ACC112 (cell line): Measurements from ENCODE around the gene OR10A2.

Experiments used
- H2AFZ ChIP-seq: fragments of 200-600 bp; sonication (generic); one replicate; pipeline ENCODE4 v1.6.0; 2017; ENCODE audit warnings: antibody characterized with exemption, low read length; ENCODE audit not compliant: unreplicated experiment
- H3K27ac ChIP-seq: fragments of 200-600 bp; sonication (generic); 2 replicates; pipeline ENCODE4 v1.5.1; 2014; ENCODE audit warnings: low read depth, mild to moderate bottlenecking, antibody characterized with exemption, low read length, moderate library complexity
- H3K27me3 ChIP-seq: fragments of 200-600 bp; sonication (generic); 2 replicates; pipeline ENCODE4 v1.6.1; 2014; ENCODE audit warnings: mild to moderate bottlenecking, antibody characterized with exemption, low read length, moderate library complexity, mixed read lengths; ENCODE audit not compliant: insufficient read depth
- H3K36me3 ChIP-seq: fragments of 200-600 bp; sonication (generic); 2 replicates; pipeline ENCODE4 v1.6.1; 2016; ENCODE audit warnings: mild to moderate bottlenecking, antibody characterized with exemption, low read length, moderate library complexity, mixed read lengths; ENCODE audit not compliant: insufficient read depth
- H3K4me1 ChIP-seq: fragments of 200-600 bp; sonication (generic); one replicate; pipeline ENCODE4 v1.6.1; 2016; ENCODE audit warnings: low read length, mixed read lengths; ENCODE audit not compliant: insufficient read depth, unreplicated experiment, control insufficient read depth
- H3K4me3 ChIP-seq: fragments of 200-600 bp; sonication (generic); 2 replicates; pipeline ENCODE4 v1.5.1; 2014; ENCODE audit warnings: mild to moderate bottlenecking, low read depth, low read length
- H3K79me2 ChIP-seq: fragments of 200-600 bp; sonication (generic); one replicate; pipeline ENCODE4 v1.6.0; 2016; ENCODE audit warnings: low read length; ENCODE audit not compliant: control insufficient read depth, unreplicated experiment, insufficient read depth

OR10A2 gene

GRCh38 chr11:6911948-6912347 is 49.1 kb downstream of the OR10A2 start:
- Histone ChIP-seq H3K27ac (no peak overlapping the region), H3K27me3 (no peaks in the 10 kb centered on the region), H2AFZ (no peak overlapping the region), H3K36me3 (no peaks in the 10 kb centered on the region), H3K4me3 (no peak overlapping the region), H3K79me2 (no peaks in the 10 kb centered on the region), H3K4me1 (no peaks in the 10 kb centered on the region)

GRCh38 chr11:6919698-6920097 is 56.8 kb downstream of the OR10A2 start:
- H3K27me3 ChIP-seq = no peaks in the 10 kb centered on the region
- no peaks in the 10 kb centered on the region for H3K79me2 ChIP-seq
- no peak overlapping the region for H3K4me3 ChIP-seq
- no peak overlapping the region for H3K27ac ChIP-seq
- no peaks in the 10 kb centered on the region for H3K4me1 ChIP-seq
- H2AFZ ChIP-seq = no peak overlapping the region
- H3K36me3 ChIP-seq = no peaks in the 10 kb centered on the region

- Histone ChIP-seq H3K27ac (no peak within 1 kb of the TSS), H3K36me3 (no peaks in the 10 kb centered on the region), H2AFZ (no peak within 1 kb of the TSS), H3K79me2 (no peaks in the 10 kb centered on the region), H3K4me3 (no peak within 1 kb of the TSS), H3K4me1 (peaks cover 4% of the 10 kb centered on the region), H3K27me3 (no peaks in the 10 kb centered on the region)
Measured at GRCh38 chr11:6920702-6921101, 57.8 kb downstream of the OR10A2 start, which contains the start of gene OR2D3. OR2D3 (plus strand) TSS chr11:6921002; CDS start chr11:6921002, 0 bp downstream.
